CD14-positive monocyte (primary cell): ENCODE data around the gene MMAB. TPM values are rescaled to one million over a fixed set of nuclear protein-coding genes. Genes with fewer than 3 reads are reported as not detected.
A peak's percentile ranks its signal among the peaks of the same experiment; 100 is the strongest.

Source experiments
- DNase-seq, 3 donors: peaks; one replicate each; pipeline ENCODE4 v3.0.0-alpha.2; 2011 to 2022
- H2AFZ ChIP-seq: 2 replicates; pipeline ENCODE4 v1.6.0; 2012; ENCODE audit warnings: mild to moderate bottlenecking, low read depth, low read length, inconsistent platforms; ENCODE audit not compliant: insufficient read depth, poor library complexity, severe bottlenecking
- H3K27ac ChIP-seq, 2 donors: 1 replicate in 1 of 2; 2 replicates in 1 of 2; pipeline ENCODE4 v1.5.1; 2012 to 2013; ENCODE audit warnings: low read length in 2 of 2, control low read depth in 1 of 2, inconsistent platforms in 1 of 2, low read depth in 1 of 2, mild to moderate bottlenecking in 1 of 2
- H3K27me3 ChIP-seq, 2 donors: one replicate each; pipeline versions ENCODE4 v1.6.0 to v1.6.1; 2011 to 2013; ENCODE audit warnings: low read length in 2 of 2; ENCODE audit not compliant: control insufficient read depth in 2 of 2, insufficient read depth in 2 of 2
- H3K36me3 ChIP-seq, 2 donors: replicated peaks in 1 of 2; 1 replicate in 1 of 2; 2 replicates in 1 of 2; pipeline versions ENCODE4 v1.5.1 to v1.6.1; 2012 to 2013; ENCODE audit warnings: low read length in 2 of 2, control low read depth in 1 of 2, inconsistent platforms in 1 of 2, mild to moderate bottlenecking in 1 of 2; ENCODE audit not compliant: insufficient read depth in 2 of 2, control insufficient read depth in 1 of 2
- H3K4me1 ChIP-seq, 2 donors: 1 replicate in 1 of 2; 2 replicates in 1 of 2; pipeline versions ENCODE4 v1.5.1 to v1.6.1; 2012 to 2013; ENCODE audit warnings: low read length in 2 of 2, control low read depth in 1 of 2, inconsistent platforms in 1 of 2, mild to moderate bottlenecking in 1 of 2, moderate library complexity in 1 of 2; ENCODE audit not compliant: insufficient read depth in 2 of 2, control insufficient read depth in 1 of 2
- H3K4me2 ChIP-seq: replicated peaks from 2 replicates; pipeline ENCODE3; 2012; ENCODE audit warnings: low read length, moderate library complexity, mild to moderate bottlenecking; ENCODE audit not compliant: poor library complexity, severe bottlenecking; ENCODE audit errors: extremely low read depth
- H3K4me3 ChIP-seq, 3 experiments: fragments of 200-600 bp in 1 of 3; sonication (generic) in 1 of 3; replicated peaks in 1 of 3; 1 replicate in 2 of 3; 2 replicates in 1 of 3; pipeline ENCODE4 v1.5.1; 2011 to 2013; ENCODE audit warnings: low read length in 3 of 3, mild to moderate bottlenecking in 3 of 3, control low read depth in 2 of 3, low read depth in 2 of 3, inconsistent platforms in 1 of 3, moderate library complexity in 1 of 3
- H3K79me2 ChIP-seq: 2 replicates; pipeline ENCODE4 v1.6.0; 2012; ENCODE audit warnings: mild to moderate bottlenecking, control low read depth, inconsistent platforms, low read length, moderate library complexity; ENCODE audit not compliant: insufficient read depth
- H3K9ac ChIP-seq: 2 replicates; pipeline ENCODE4 v1.6.0; 2017; ENCODE audit warnings: low read length, mild to moderate bottlenecking; ENCODE audit not compliant: insufficient read depth, poor library complexity, severe bottlenecking
- H3K9me3 ChIP-seq, 2 donors: replicated peaks in 1 of 2; 1 replicate in 1 of 2; 2 replicates in 1 of 2; pipeline versions ENCODE4 v1.5.1 to v1.6.1; 2012 to 2013; ENCODE audit warnings: low read length in 2 of 2, control low read depth in 1 of 2; ENCODE audit not compliant: control insufficient read depth in 1 of 2, insufficient read depth in 1 of 2
- H4K20me1 ChIP-seq: 2 replicates; pipeline ENCODE4 v1.6.0; 2012; ENCODE audit warnings: mild to moderate bottlenecking, low read length, control low read depth, moderate library complexity; ENCODE audit not compliant: insufficient read depth
- H3K27ac Mint-ChIP-seq, 7 donors: one replicate each; pipeline ENCODE4 v1.8.0; 2020; ENCODE audit warnings: mild to moderate bottlenecking in 7 of 7, mixed read lengths in 7 of 7, moderate library complexity in 6 of 7, inconsistent platforms in 2 of 7
- H3K27me3 Mint-ChIP-seq, 3 donors: one replicate each; pipeline ENCODE4 v1.8.0; 2021 to 2022; ENCODE audit warnings: low read depth in 3 of 3, mild to moderate bottlenecking in 3 of 3, mixed read lengths in 3 of 3, moderate library complexity in 3 of 3, inconsistent platforms in 1 of 3
- H3K36me3 Mint-ChIP-seq, 2 donors: one replicate each; pipeline ENCODE4 v1.8.0; 2020; ENCODE audit warnings: mixed read lengths in 2 of 2, inconsistent platforms in 1 of 2, mild to moderate bottlenecking in 1 of 2
- H3K4me1 Mint-ChIP-seq: one replicate; pipeline ENCODE4 v1.8.0; 2020; ENCODE audit warnings: mild to moderate bottlenecking, mixed read lengths
- H3K4me3 Mint-ChIP-seq, 2 donors: one replicate each; pipeline ENCODE4 v1.8.0; 2020; ENCODE audit warnings: mild to moderate bottlenecking in 2 of 2, mixed read lengths in 2 of 2, moderate library complexity in 1 of 2
- H3K9me3 Mint-ChIP-seq, 7 donors: one replicate each; pipeline ENCODE4 v1.8.0; 2020 to 2022; ENCODE audit warnings: mixed read lengths in 7 of 7, mild to moderate bottlenecking in 6 of 7, moderate library complexity in 6 of 7, inconsistent platforms in 2 of 7
- CTCF ChIP-seq: fragments of 200-600 bp; IDR thresholded peaks from one replicate; pipeline ENCODE4 v1.8.0; 2022; ENCODE audit warnings: antibody characterized with exemption, mild to moderate bottlenecking
- WGBS: methylation state at CpG from one replicate; pipeline ENCODE4 v1.1.5; 2013; ENCODE audit warnings: missing lambda C conversion rate; ENCODE audit not compliant: insufficient coverage; 5-methylcytosine and 5-hydroxymethylcytosine counted together
- intact Hi-C, 2 donors: fragments of 100-400 bp; cut with micrococcal nuclease; formaldehyde crosslinking; loops; one replicate each; pipeline versions ENCODE4 v1.15.0 to v1.15.1; 2023
- polyA plus RNA-seq, 3 donors: library from polyadenylated mRNA; depleted of rRNA in 1 of 3; unstranded in 2 of 3; stranded (reverse) in 1 of 3; fragments of 300-500 nt in 2 of 3; fragments of >200 nt in 1 of 3; fragmentation: Illumina TruSeq in 2 of 3; gene quantifications; 1 replicate in 2 of 3; 2 replicates in 1 of 3; pipeline ENCODE4 v1.2.3, GENCODE V29; 2012 to 2021

Gene MMAB
- polyA plus RNA-seq, 3 donors: 5.0 to 15.6 (median 12.4) TPM

- Histone ChIP-seq H3K9ac (no peak overlapping the region), H3K4me1 (peaks cover 14 to 20% of the 10 kb centered on the region in 2 donors), H3K27ac (peak overlapping the region in 1 of 2 donors; percentile 87), H4K20me1 (no peaks in the 10 kb centered on the region), H3K27me3 (no peaks in the 10 kb centered on the region), H2AFZ (no peak overlapping the region), H3K4me2 (peak overlapping the region; percentile 83), H3K79me2 (no peaks in the 10 kb centered on the region), H3K9me3 (no peaks in the 10 kb centered on the region), H3K36me3 (peaks cover 12 to 24% of the 10 kb centered on the region in 2 donors), H3K4me3 (peak overlapping the region in 1 of 3 experiments; percentile 85)
- H3K4me1 Mint-ChIP-seq: peaks cover 16% of the 10 kb centered on the region
- H3K27me3 Mint-ChIP-seq: no peaks in the 10 kb centered on the region
- 88% methylated on average over 2 of the region's 3 CpGs for WGBS
- intact Hi-C loops: loop anchor here (5.0 to 10.0 kb wide), 2 partner anchors 88 to 140 kb away; partner anchors contain the start of gene FAM222A (in 1 of the 2)
- TF ChIP-seq CTCF: no peak
- H3K4me3 Mint-ChIP-seq: peak overlapping the region in 1 of 2 donors; percentile 84
- DNase-seq: no peak
- H3K9me3 Mint-ChIP-seq: no peaks in the 10 kb centered on the region
- H3K27ac Mint-ChIP-seq: peak overlapping the region; percentile 89 to 98 (median 97)
- H3K36me3 Mint-ChIP-seq: peaks cover 23 to 31% of the 10 kb centered on the region in 2 donors
Measured at GRCh38 chr12:109572506-109572845, 828 bp downstream of the MMAB start.

- Histone ChIP-seq H4K20me1 (no peaks in the 10 kb centered on the region), H3K9me3 (no peaks in the 10 kb centered on the region), H3K27ac (no peak overlapping the region), H2AFZ (no peak overlapping the region), H3K27me3 (no peaks in the 10 kb centered on the region), H3K9ac (no peak overlapping the region), H3K4me2 (no peak overlapping the region), H3K4me3 (no peak overlapping the region), H3K36me3 (peaks cover 9 to 19% of the 10 kb centered on the region in 2 donors), H3K4me1 (peaks cover 14 to 20% of the 10 kb centered on the region in 2 donors), H3K79me2 (no peaks in the 10 kb centered on the region)
- WGBS: no CpG with 5 or more reads among the region's 5 CpGs
- peaks cover 21 to 28% of the 10 kb centered on the region in 2 donors for H3K36me3 Mint-ChIP-seq
- peak overlapping the region in 4 of 7 donors; percentile 10 to 98 (median 97) for H3K27ac Mint-ChIP-seq
- H3K9me3 Mint-ChIP-seq: no peaks in the 10 kb centered on the region
- H3K4me3 Mint-ChIP-seq: no peak overlapping the region
- intact Hi-C loops: loop anchor here (5.0 to 10.0 kb wide), 2 partner anchors 87 to 140 kb away; partner anchors contain the start of gene FAM222A (in 1 of the 2)
- DNase-seq: no peak
- H3K4me1 Mint-ChIP-seq: peaks cover 16% of the 10 kb centered on the region
- no peaks in the 10 kb centered on the region for H3K27me3 Mint-ChIP-seq
- no peak for TF ChIP-seq CTCF
Measured at GRCh38 chr12:109571773-109572505, 1.4 kb downstream of the MMAB start.
